GM18499 (cell line): ENCODE data around the gene LLGL2.

Experiments used
- ATAC-seq: cut with Tn5 transposase; IDR thresholded peaks from one replicate; pipeline ENCODE4 v1.9.1; 2021; ENCODE audit warnings: moderate number of reproducible peaks; ENCODE audit not compliant: insufficient read depth, unreplicated experiment

LLGL2 gene

GRCh38 chr17:75546181-75546580, 20.7 kb downstream of the LLGL2 start:
- no peak for ATAC-seq

GRCh38 chr17:75547091-75547490, 21.6 kb downstream of the LLGL2 start:
- ATAC-seq: no peak

GRCh38 chr17:75548813-75549212, 23.3 kb downstream of the LLGL2 start:
- no peak for ATAC-seq

- no peak for ATAC-seq
Measured at GRCh38 chr17:75549246-75550138, 24.0 kb downstream of the LLGL2 start.

GRCh38 chr17:75550139-75550465, 24.6 kb downstream of the LLGL2 start:
- ATAC-seq: no peak

GRCh38 chr17:75551266-75551665, 25.8 kb downstream of the LLGL2 start:
- ATAC-seq: no peak

- no peak for ATAC-seq
Measured at GRCh38 chr17:75552425-75553294, 27.2 kb downstream of the LLGL2 start.

GRCh38 chr17:75553295-75554110, 28.0 kb downstream of the LLGL2 start:
- no peak for ATAC-seq

- ATAC-seq: no peak
Measured at GRCh38 chr17:75555679-75556153, 30.2 kb downstream of the LLGL2 start.

- no peak for ATAC-seq
Measured at GRCh38 chr17:75557075-75557851, 31.8 kb downstream of the LLGL2 start.

- ATAC-seq: no peak
Measured at GRCh38 chr17:75557852-75558665, 32.6 kb downstream of the LLGL2 start.

GRCh38 chr17:75558666-75559530, 33.4 kb downstream of the LLGL2 start:
- no peak for ATAC-seq

- ATAC-seq: no peak
Measured at GRCh38 chr17:75559958-75560533, 34.5 kb downstream of the LLGL2 start.

- ATAC-seq: no peak
Measured at GRCh38 chr17:75561927-75562603, 36.6 kb downstream of the LLGL2 start.

GRCh38 chr17:75563063-75563758, 37.7 kb downstream of the LLGL2 start:
- ATAC-seq: no peak

GRCh38 chr17:75564195-75564594, 38.7 kb downstream of the LLGL2 start:
- ATAC-seq: no peak
